Transverse colon (tissue), 3 donors: ENCODE results near the gene TAF3.

Source experiments
- POLR2A ChIP-seq: fragments of 450-650 bp; IDR thresholded peaks from one replicate; pipeline ENCODE4 v1.6.1; 2016; ENCODE audit warnings: antibody characterized with exemption, mild to moderate bottlenecking, moderate library complexity
- TF ChIP-seq, protein P1 (sequence below), 5 experiments: fragments of 200-600 bp in 3 of 5; fragments of 450-650 bp in 2 of 5; sonication (generic) in 3 of 5; IDR thresholded peaks; 1 replicate in 2 of 5; 2 replicates in 3 of 5; pipeline ENCODE4 v1.5.1; 2016 to 2017; ENCODE audit warnings: antibody characterized with exemption in 5 of 5, inconsistent platforms in 3 of 5, mild to moderate bottlenecking in 2 of 5, moderate library complexity in 1 of 5

DNA sequence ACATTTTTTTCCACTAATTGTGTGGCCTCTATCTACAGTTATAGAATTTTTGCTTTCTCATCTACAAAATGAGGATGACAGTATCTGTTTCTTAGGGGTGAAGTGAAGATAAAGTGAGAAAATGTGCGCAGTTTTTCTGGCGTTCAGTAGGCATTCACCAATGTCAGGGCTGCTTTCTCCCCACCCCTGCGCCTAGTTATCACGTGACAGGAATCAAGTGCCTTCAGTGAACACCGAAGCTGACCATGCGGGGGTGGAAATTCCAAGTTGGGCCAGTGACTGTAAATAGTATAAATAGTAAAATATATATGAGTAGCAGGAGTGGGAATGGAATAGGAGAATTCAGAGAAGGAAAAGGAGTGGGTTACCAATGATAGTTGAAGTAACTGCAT lies 77.4 kb downstream of the TAF3 start:
- TF ChIP-seq, protein P1, sequence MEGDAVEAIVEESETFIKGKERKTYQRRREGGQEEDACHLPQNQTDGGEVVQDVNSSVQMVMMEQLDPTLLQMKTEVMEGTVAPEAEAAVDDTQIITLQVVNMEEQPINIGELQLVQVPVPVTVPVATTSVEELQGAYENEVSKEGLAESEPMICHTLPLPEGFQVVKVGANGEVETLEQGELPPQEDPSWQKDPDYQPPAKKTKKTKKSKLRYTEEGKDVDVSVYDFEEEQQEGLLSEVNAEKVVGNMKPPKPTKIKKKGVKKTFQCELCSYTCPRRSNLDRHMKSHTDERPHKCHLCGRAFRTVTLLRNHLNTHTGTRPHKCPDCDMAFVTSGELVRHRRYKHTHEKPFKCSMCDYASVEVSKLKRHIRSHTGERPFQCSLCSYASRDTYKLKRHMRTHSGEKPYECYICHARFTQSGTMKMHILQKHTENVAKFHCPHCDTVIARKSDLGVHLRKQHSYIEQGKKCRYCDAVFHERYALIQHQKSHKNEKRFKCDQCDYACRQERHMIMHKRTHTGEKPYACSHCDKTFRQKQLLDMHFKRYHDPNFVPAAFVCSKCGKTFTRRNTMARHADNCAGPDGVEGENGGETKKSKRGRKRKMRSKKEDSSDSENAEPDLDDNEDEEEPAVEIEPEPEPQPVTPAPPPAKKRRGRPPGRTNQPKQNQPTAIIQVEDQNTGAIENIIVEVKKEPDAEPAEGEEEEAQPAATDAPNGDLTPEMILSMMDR (IDR thresholded peaks at IDR 0.05) = no peak
- TF ChIP-seq POLR2A = no peak
